Caki2 (cell line): ENCODE data around the gene MACF1. TPM values are rescaled to one million over a fixed set of nuclear protein-coding genes. Genes with fewer than 3 reads are reported as not detected.

Experiments used
- DNase-seq: peaks from one replicate; pipeline ENCODE4 v3.0.0-alpha.2; 2015; ENCODE audit warnings: low read depth
- in situ Hi-C: cut with HindIII; loops from 2 replicates; pipeline ENCODE4 v1.10.0; 2016; ENCODE audit warnings: low sequenced_read_pairs, low pct_unique_long_range_greater_than_20kb, mixed read lengths
- total RNA-seq: library from RNA; depleted of rRNA; stranded (reverse); fragments of >200 nt; shearing (Covaris generic); gene quantifications from 2 replicates; pipeline ENCODE4 v1.2.3, GENCODE V29; 2014; ENCODE audit warnings: low replicate concordance

MACF1 gene
- total RNA-seq, 1 experiment from 2014 or later = 51.1 TPM

GRCh38 chr1:39272798-39273469, 68.4 kb downstream of the MACF1 start:
- no peak for DNase-seq
- in situ Hi-C loops = no loop called here

GRCh38 chr1:39275836-39276507, 71.5 kb downstream of the MACF1 start:
- no peak for DNase-seq
- in situ Hi-C loops = no loop called here

GRCh38 chr1:39277879-39278278, 73.4 kb downstream of the MACF1 start:
- in situ Hi-C loops = no loop called here
- DNase-seq = no peak

- in situ Hi-C loops = no loop called here
- no peak for DNase-seq
Measured at GRCh38 chr1:39282537-39283216, 78.2 kb downstream of the MACF1 start.

GRCh38 chr1:39283858-39284257, 79.4 kb downstream of the MACF1 start:
- in situ Hi-C loops = no loop called here
- no peak for DNase-seq

GRCh38 chr1:39287541-39287940, 83.0 kb downstream of the MACF1 start:
- in situ Hi-C loops = no loop called here
- no peak for DNase-seq

- no peak for DNase-seq
- in situ Hi-C loops = no loop called here
Measured at GRCh38 chr1:39288735-39289465, 84.4 kb downstream of the MACF1 start.

- DNase-seq = no peak
- in situ Hi-C loops = no loop called here
Measured at GRCh38 chr1:39292401-39292800, 87.9 kb downstream of the MACF1 start.

- in situ Hi-C loops = no loop called here
- peak; percentile 14 for DNase-seq
Measured at GRCh38 chr1:39293375-39294070, 89.0 kb downstream of the MACF1 start.

GRCh38 chr1:39294531-39294930, 90.0 kb downstream of the MACF1 start:
- in situ Hi-C loops = no loop called here
- no peak for DNase-seq

GRCh38 chr1:39295901-39296300, 91.4 kb downstream of the MACF1 start:
- no peak for DNase-seq

GRCh38 chr1:39297551-39297950, 93.1 kb downstream of the MACF1 start:
- in situ Hi-C loops = no loop called here
- DNase-seq = no peak

More at GRCh38 chr1:39295901-39296300, 91.4 kb downstream of the MACF1 start:
- in situ Hi-C loops = no loop called here

GRCh38 chr1:39301606-39302005, 97.1 kb downstream of the MACF1 start:
- DNase-seq = no peak
- in situ Hi-C loops = no loop called here

GRCh38 chr1:39305555-39305954, 101.1 kb downstream of the MACF1 start:
- in situ Hi-C loops = no loop called here
- no peak for DNase-seq

- no peak for DNase-seq
- in situ Hi-C loops = no loop called here
Measured at GRCh38 chr1:39310015-39310414, 105.5 kb downstream of the MACF1 start.

- no peak for DNase-seq
- in situ Hi-C loops = no loop called here
Measured at GRCh38 chr1:39310691-39311090, 106.2 kb downstream of the MACF1 start.

GRCh38 chr1:39317111-39317510, 112.6 kb downstream of the MACF1 start:
- no peak for DNase-seq
- in situ Hi-C loops = no loop called here

- in situ Hi-C loops = no loop called here
- DNase-seq = no peak
Measured at GRCh38 chr1:39317910-39318633, 113.6 kb downstream of the MACF1 start.
